HG03025 (cell line): Measurements from ENCODE around the gene MAD1L1.
"Not testable (repeated sequence)": the region's sequence is repeated elsewhere in the genome, so short reads cannot be mapped to it uniquely, and the experiment has no call there.

Experiments
- ATAC-seq: cut with Tn5 transposase; IDR thresholded peaks from one replicate; pipeline ENCODE4 v1.9.1; 2021; ENCODE audit warnings: mild to moderate bottlenecking, moderate library complexity; ENCODE audit not compliant: unreplicated experiment, low FRiP score

The MAD1L1 gene

DNA sequence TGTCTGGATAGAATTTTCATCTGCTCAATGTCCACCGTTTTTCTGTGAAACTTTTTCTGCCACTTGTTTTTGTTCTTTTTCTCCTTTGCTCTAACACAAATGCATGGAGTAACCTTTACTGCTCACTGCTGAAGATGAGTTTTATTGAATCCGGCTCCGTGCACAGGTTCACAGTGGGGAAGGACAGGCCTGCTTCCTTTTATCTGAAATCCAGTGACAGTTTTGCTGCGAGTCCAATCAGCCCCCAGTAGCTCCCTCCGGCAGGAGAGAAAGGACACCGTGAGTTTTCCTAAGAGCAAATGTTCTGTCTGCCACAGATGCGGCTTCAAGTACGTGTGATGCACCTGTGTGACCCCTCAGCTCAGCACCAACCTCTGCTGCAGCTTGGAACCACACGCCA, 246.8 kb downstream of the MAD1L1 start:
- ATAC-seq = no peak

DNA sequence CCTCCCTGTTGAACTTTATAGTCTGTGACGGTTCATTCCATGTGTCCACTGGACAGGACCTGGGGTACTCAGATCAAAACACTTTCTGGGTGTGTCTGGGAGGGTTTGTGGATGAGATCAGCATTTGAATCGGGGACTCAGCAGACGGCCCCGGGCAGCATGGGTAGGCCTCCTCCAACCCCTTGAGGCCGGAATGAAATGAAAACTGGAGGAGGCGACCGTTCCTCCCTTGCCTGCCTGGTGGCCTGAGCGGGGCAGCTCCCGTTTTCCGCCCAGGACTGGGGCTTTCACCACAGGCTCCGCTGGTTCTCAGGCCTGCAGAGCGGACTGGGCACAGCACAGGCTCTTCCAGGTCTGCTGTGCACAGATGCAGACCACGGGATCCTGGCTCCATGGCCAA, 247.7 kb downstream of the MAD1L1 start:
- ATAC-seq = no peak

DNA sequence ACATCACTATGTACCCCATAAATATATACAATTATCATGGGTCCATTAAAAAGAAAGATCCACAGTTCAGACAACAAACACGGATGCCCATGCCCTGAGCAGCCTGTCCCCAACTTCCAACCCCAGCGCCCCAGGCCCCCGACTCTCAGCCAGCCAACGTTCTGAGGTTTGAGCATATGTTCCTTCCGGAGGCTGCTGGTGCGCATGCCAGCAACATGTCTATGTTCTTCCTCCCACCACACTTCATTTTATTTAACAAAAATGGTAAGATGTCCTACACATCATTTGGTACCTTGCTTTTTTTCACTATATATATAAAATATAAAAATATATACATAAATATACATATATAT, 250.9 kb downstream of the MAD1L1 start:
- no peak for ATAC-seq

DNA sequence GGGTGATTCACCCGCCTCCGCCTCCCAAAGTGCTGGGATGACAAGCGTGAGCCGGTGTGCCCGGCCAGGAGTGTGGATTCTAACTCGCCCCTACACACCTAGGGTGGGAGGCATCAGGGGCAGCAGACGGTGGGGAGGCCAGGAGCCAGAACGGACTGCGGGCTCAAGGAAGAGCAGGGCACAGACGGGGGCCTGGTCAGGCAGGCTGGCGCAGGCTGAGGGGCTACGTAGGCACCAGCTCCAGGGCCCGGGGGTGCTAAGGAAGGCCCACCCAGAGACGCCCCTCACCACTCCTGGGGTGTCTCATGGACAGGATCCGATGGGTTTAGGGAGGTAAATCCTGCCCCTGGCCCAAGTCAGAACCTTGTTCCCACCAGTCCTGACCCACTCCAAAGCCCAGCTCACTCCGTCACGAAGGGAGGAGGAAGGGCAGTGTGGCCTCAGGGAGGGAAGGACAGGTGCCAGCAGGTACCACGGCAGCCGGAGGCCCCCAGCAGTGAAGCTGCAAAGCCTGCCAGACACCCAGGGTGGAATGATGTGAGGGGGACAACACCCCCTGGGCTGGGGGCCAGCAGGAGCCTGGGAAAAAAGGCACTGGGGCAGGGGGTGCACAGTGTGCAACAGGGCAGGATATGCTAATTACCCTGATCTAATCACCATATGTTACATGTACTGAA, 251.4 kb downstream of the MAD1L1 start:
- no peak for ATAC-seq

DNA sequence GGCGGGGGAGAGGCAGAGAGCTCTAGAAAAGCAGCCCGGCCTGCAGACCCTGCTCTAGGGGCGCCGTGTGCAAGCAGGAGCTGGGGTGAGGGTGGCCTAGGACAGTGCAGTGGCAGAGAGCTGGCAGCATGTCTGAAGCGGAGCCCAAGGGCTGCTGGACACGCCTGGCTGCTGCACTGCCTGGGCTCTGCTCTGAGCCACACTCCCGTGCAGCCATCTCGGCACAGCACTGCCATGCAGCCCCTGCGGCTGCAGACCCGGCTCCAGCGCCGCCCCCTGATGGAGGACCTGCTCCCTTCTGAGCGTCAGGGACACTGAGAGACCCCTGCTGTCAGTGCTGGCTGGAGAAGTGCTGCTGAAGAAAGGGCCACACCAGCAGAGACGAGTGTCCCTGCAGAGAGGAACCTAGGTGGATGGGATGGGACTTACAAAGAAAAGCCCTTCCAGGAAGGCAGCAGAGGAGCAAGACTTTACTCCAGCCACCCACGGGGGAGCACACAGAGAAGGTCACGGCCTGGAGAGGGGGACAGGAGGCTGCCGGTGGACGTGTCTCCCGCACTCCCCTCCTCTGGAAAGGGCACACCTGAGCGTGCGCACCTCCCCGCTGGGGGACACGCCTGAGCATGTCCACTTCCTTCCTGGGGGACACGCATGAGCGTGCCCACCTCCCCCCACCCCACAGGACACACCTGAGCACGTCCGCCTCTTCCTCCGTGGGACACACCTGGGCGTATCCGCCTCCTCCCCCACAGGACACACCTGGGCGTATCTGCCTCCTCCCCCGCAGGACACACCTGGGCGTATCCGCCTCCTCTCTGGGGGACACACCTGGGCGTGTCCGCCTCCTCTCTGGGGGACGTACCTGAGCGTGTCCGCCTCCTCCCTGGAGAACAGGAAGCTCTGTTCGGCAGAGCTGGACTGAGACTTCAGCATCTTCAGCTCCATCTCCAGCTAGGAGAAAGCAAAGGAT, 252.9 kb downstream of the MAD1L1 start:
- peak; percentile 42 for ATAC-seq

DNA sequence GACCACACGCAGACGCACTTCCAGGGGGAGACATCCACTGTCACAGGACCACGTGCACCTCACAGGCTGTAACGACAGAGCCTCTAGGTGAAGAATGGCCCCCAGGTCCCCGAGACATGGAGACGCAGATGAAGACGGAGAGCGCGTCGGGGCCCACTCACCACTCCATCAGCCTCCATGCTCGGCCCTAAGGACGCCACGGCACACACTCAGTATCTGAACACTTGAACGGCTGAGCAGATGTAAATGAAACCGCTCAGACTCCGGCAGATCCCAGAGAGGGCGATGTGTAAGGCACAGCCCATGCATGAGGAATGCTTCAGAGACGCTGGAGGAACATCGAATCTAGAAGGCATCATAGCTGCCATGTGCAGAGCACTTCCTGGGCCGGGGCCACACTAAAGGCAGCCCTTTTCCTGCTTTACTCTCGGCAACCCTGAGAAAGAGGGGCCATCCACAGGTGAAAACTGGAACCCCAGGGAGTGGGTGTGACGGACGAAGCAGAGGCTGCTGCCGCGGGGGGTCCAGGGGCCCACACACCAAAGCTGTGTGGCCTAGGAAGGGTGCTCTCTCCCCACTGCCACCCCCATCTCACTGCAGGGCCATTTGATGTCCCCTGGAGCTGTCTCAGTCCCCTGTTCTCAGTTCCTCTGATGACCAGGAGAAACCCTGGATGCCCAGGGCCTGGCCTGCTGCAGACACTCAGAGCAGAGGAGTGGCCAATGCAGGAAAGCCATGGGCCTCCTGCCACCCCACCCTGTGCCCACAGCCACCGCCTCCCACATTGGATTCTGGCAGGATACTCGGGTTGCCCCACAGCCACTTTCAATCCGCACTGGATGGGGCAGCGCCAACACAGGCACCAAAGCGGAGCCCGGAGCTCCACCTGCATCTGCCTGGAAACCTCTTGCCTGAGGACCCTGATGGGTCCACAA, 253.8 kb downstream of the MAD1L1 start:
- ATAC-seq = no peak

DNA sequence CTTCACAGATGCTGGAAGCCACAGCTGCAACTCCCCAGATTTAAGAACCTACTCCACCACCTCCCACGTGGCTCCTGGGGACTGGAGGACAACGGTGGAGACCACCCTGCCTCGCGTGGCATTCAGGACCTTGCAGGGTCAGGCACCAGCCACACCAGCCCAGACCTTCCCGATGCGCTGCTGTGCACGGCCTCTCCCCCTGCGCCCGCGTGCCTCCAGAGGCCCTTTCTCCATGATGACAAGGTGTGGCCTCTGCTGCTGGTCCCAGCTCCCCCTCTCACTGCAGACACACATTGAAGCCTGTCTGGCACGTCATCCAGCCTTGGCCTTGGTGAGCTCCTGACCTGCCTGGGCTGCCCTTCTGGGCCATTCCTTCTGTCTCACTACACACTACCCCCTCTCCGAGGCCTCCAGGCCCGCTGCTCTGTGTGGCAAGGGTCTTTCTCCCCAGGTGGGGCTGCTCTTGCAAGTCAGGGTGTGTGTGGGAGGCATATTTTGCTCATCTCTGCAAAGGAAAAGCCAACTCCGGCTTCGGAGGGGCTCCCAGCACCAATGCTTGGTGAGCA, 254.8 kb downstream of the MAD1L1 start:
- no peak for ATAC-seq

DNA sequence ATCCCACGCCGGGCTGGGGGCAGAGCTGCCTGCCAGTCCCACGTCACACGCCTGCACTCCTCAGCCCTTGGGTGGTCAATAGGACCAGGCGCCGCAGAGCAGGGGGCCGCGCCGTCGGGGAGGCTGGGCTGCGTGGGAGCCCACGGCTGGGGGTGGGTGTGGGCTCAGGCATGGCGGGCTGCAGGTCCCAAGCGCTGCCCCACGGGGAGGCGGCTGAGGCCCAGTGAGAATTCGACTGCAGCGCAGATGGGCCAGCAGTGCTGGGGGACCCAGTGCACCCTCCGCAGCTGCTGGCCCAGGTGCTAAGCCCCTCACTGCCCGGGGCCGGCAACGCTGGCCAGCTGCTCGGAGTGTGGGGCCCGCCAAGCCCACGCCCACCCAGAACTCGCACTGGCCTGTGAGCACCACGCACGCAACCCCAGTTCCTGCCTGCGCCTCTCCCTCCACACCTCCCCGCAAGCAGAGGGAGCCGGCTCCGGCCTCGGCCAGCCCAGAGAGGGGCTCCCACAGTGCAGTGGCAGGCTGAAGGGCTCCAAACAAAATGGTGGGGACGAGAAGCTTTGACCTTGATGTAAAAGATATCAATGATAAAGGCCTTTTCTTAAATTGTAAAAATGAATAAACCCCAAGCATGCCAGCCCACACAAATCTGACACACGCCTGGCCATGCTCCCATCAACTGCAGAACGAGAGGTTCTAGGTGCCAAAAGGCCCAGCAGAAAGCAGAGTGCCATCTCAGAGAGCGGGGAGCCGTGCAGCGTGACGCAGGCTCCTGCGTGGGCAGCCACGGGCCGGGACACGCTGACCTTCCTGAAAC, 255.5 kb downstream of the MAD1L1 start:
- no peak for ATAC-seq

DNA sequence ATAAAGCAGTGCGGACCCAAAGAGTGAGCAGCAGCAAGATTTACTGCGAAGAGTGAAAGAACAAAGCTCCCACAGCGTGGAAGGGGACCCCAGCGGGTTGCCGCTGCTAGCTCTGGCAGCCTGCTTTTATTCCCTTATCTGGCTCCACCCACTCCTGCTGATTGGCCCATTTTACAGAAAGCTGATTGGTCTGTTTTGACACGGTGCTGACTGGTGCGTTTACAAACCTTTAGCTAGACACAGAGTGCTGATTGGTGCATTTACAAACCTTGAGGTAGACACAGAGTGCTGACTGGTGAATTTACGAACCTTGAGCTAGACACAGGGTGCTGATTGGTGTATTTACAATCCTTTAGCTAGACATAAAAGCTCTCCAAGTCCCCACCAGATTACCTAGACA, 256.2 kb downstream of the MAD1L1 start:
- not testable (repeated sequence) for ATAC-seq

DNA sequence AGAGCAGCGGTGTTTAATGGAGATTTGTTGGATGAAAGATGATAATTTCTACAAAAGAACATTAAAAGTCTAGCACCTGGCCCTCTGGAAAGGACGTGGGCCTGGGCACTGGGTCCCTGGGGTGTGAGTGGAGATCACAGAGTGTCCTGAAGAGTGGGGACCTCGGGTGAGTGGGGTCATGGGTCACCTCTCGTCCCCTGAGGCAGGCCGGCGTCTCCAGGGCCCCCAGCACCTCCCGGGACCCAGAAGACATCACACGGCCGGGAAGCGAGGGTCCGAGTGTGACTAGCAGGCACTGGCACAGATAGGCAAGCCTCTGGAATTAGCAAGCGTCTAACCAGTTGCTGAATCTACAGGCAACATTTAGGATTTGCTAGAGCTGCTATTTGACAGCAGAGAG, 257.2 kb downstream of the MAD1L1 start:
- ATAC-seq = no peak

DNA sequence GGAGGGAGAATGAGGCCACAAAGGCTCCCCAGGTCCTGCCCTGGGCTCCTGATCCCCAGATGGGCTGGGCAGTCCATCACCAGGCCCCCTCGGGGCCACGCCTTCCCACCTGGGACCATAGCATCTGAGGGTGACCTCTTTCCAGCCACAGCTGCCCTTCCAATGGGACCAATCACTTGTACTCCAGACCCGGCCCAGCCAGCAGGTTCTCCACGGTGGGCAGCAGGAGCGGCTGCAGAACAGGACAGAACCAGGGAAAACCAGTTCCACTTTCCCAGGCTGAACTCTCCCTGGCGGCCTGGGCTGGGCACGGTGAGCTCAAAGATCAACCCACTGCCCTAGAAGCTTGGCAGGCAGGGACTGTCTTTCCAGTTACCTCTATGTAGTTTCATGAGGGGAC, 257.6 kb downstream of the MAD1L1 start:
- ATAC-seq = no peak

DNA sequence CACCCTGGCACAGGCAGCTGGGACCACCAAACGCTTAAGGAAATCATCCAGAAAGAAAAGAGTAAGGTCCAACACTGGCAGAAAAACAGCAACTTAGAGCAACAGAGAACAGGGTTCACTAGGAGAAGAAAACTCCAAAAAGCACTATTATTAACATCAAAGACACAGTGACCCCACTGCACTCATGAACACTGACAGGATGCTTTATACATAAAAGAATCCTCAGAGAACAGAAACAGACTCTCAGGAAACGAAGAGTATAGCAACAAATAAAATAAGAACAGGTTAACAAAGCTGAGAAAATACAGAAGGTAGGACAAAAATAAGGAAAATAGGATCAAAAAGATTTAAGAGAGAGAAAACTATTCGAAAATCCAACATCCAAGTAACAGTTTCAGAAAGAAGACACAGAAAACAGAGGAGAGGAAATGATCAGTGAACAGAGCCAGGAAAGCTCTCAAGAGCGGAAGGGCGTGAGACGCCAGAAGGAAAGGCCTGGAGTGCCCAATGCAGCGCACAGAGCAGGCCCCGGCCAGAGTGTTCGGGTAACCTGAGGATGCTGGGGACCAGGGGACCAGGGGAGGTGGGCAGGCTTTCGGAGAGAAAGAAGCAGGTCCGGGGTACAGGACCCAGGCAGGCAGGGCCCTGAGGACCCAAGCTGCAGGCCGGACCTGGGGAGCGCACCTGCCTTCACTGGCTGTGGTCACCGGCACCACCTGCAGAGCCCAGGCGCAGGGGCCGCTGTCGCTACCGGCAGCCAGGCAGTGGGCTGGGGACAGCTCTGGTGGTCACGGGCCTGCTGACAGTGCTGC, 258.2 kb downstream of the MAD1L1 start:
- no peak for ATAC-seq

DNA sequence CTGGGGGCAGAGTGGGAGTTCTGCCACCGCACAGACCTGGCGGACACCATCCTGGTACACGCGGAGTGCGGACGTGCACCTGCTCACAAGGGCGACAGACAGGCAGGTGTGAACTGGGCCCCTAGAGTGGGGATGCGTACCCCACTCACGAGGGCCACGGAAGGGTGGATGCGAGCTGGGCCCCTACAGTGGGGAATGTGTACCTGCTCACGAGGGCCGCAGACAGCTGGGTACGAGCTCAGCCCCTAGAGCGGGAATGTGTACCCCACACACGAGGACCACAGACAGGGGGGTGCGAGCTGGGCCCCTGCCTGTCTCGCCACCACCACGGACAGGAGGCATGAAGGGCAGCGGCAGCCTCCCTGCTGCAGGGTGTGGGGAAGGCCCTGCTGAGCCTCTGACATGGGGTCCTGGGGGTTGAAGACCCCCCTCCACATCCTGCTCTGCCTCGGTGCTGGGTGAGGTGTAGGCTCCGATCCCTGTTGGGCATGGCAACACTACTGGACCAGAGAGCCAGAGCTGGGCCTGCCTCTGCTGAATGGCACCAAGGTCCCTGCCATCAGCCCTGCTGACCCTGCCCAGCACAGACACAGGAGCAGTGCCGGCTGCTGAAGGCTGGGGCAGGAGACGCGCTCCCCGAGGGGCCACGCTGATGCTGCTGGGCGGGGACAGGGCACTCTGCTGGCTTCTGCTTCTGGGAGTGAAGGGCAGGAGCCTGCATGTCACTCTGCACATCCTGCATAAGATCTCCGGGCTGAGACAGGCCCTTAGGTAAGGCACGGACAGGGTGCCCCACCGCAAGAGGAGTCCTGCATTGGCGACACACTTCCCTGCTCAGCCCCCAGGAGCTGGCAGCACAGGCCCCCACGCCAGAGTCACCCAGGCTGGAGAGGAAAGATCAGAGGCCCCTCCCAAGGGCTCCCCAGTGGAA, 259.2 kb downstream of the MAD1L1 start:
- ATAC-seq = no peak

DNA sequence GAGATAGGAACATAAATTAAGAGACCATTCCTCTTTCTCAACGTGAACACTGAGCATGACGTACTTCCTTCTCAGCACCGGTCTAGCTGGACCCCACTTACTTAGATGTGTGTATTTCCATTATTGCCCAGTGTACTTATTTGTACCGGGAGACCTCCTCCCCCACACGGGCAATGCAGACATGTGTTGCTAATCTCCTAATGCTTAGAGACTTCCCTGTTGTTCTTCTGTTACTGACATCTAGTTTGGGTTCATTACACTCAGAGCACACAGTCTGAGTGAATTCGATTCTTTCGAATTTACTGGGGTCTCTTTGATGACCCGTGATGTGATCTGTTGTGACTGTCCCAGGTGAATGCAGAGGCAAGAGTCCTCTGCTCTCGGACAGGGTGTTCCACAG, 260.0 kb downstream of the MAD1L1 start:
- ATAC-seq = no peak

DNA sequence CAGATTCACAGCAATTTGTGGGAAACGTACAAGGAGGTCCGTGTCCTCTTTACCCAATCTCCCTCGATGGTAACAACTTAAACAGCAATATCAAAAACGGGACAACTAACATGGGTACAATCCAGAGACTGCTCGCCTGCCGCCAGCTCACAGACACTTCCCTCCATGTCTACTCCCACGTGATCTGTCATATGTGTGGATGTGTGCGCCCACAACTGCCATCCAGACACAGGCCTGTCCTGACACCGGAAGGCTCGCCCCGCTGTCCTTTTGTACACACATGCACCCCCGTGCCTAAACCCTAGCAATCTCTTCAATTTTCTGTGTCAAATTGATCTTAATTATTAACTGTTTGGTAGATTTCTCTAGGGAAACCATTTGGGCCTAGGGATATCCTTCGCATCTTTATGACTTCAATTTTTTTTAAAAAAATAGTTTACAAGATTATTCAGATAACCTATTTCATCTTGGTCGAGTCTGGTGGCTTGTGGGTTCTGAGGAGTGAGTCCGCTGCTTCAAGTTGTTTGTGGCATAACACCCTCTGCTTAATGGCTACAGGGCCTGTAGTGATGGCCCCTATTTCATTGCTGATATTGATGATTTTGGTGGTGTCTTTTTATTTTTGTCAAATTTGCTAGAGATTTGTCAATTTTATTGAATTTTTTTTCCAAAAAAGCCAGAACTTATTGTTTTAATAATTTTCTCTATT, 260.6 kb downstream of the MAD1L1 start:
- ATAC-seq = no peak

DNA sequence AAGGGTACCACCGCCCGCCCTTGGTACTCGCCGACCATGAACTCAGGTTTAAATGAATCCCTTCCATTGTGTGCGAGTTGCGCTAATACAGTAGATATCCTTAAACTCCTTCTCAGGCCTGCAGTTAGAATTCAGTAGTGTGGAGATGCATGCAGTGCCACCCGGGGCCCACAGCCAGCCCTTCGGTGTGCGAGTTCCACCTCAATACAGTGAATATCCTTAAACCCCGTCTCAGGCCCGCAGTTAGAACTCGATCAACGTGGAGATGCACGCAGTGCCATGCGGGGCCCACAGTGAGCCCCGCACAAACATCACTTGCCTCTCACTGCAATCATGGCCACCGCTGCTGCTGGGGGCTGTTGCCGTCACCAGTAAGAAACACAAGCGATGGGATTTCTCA, 261.9 kb downstream of the MAD1L1 start:
- ATAC-seq = no peak

DNA sequence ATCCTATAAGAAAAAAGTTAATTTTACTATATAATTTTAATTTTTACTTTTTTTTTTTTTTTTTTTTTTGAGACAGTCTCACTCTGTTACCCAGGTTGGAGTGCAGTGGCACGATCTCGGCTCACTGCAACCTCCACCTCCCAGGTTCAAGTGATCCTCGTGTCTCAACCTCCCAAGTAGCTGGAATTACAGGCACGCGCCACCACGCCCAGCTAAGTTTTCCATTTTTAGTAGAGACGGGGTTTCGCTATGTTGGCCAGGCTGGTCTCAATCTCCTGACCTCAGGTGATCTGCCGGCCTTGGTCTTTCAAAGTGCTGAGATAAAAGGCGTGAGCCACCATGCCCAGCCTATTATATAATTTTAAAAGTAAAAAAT, 262.5 kb downstream of the MAD1L1 start:
- ATAC-seq = not testable (repeated sequence)
